ENCODE measurements around the gene SPEN.
"Not testable (repeated sequence)": the region's sequence is repeated elsewhere in the genome, so short reads cannot be mapped to it uniquely, and the experiment has no call there.

Gene SPEN

GRCh38 chr1:15977947-15978346 lies 130.4 kb downstream of the SPEN start:
- DNase-seq (ENCODE audit: low read depth, low spot score): not testable (repeated sequence)

- DNase-seq (ENCODE audit: low read depth, low spot score): no peak
Observed at GRCh38 chr1:15981679-15982078, 134.2 kb downstream of the SPEN start.

- no peak for DNase-seq (ENCODE audit: low read depth, low spot score)
Observed at GRCh38 chr1:15983275-15983674, 135.8 kb downstream of the SPEN start.

DNA sequence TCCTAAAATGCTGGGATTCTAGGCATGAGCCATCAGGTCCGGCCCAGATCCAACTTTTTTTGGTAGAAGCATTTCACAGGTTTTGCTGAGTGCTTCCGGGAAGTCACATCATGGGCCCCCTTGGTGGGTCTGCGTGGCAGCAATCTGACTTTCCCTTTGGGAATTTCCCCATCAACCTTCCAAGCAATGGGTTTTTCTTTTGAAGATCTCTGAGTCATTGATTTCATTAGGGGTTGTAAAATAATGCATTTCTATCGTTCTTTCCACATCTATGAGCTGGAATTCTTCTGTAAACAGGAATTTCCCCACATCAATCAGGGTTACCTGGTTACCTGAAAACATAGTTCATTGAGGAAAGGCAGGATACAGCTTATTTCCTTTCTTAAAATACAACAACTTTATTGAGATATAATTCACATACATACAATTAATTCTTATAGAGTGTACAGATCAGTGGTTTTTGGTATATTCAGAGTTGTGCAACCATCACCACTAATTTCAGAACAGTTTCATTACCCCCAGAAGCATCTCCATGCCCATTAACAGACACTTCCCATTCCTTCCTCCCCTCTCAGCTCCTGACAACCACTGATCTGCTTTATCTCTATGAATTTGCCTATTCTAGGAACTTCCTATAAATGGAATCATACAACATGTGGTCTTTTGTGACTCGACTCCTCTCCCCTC lies 138.2 kb downstream of the SPEN start:
- DNase-seq (ENCODE audit: low read depth, low spot score): no peak

- no peak for DNase-seq (ENCODE audit: low read depth, low spot score)
Observed at GRCh38 chr1:15988856-15989736, 141.6 kb downstream of the SPEN start.

DNA sequence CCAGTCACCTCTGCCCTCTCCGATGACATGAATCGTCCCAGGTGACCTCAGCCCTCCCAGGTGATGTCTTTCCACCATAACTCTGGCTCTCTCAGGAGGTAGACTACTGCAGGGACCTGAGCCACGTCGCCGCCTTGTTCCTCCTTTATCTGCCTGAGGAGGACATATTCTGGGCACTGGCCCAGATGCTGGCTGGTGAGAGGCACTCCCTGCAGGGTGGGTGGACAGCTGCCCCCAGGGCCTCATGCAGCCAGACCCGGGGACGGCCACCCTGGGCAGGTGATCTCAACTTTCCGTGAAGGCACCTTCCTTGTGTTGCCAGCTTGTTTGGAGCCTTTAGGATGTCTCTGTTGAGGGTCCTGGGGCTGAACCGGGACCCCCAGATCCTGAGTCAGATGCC lies 142.3 kb downstream of the SPEN start:
- DNase-seq (ENCODE audit: low read depth, low spot score): no peak
